Heart left ventricle (tissue), 13 donors: Measurements from ENCODE around the gene B3GNT2.

Experiments
- CTCF ChIP-seq, 12 donors: fragments of 200-600 bp; sonication (generic) in 4 of 12; IDR thresholded peaks; one replicate each; pipeline versions ENCODE4 v1.5.0 to v1.8.0; 2018 to 2022; ENCODE audit warnings: antibody characterized with exemption in 12 of 12, mild to moderate bottlenecking in 5 of 12
- POLR2A ChIP-seq, 2 donors: fragments of 450-650 bp; IDR thresholded peaks; one replicate each; pipeline ENCODE4 v1.6.1; 2017; ENCODE audit warnings: antibody characterized with exemption in 2 of 2, mild to moderate bottlenecking in 2 of 2, moderate library complexity in 2 of 2
- donor health status: ischemic (EF 13 %, LVEDD 7.1; RV severe dilation, severe dysfunction).
- donor health status: DM: no; HTN: yes; CAD: no.
- donor health status: DM: no; HTN: no; CAD: no.
- donor health status: ischemic (EF 25% LVEDD 6.9; RV normal size, moderate dysfunction).
- donor health status: ischemic (EF 25% LVEDD 5.7; RV mildly dilated, moderate dysfunction).
- donor health status: ischemic (EF 35%, LVEDD 5.7; RV mildly dilated, moderate dysfunction).
- donor health status: nonischemic (EF 11% LVEDD 7.7; RV severe dilation, severe dysfunction).
- donor health status: DM: yes; HTN: yes; CAD: no.
- donor health status: PGD.
- donor health status: ischemic (EF 29% LVEDD 5.4; RV normal size, mild dysfunction).
- donor health status: nonischemic (EF 23%, LVEDD 6.1; RV moderate dilation, normal function).

- no peak for TF ChIP-seq POLR2A (IDR thresholded peaks at IDR 0.05)
- no peak for TF ChIP-seq CTCF (IDR thresholded peaks at IDR 0.05)
These were observed 20.2 kb upstream of the B3GNT2 start for GRCh38 chr2:62175728-62176127.
